Cardiac muscle cell (in vitro differentiated cells and primary cell): Measurements from ENCODE around the gene ACTR10. TPM values are rescaled to one million over a fixed set of nuclear protein-coding genes. Genes with fewer than 3 reads are reported as not detected.
A peak's percentile ranks its signal among the peaks of the same experiment; 100 is the strongest.

ENCODE experiments used
- DNase-seq, 2 donors: peaks; one replicate each; pipeline versions ENCODE4 v3.0.0 to v3.0.0-alpha.2; 2010 to 2017; ENCODE audit warnings: low read depth in 1 of 2, low spot score in 1 of 2
- H3K27ac ChIP-seq: fragments of 200-600 bp; sonication (generic); 2 replicates; pipeline ENCODE4 v1.5.1; 2016
- H3K27me3 ChIP-seq: fragments of 200-600 bp; sonication (generic); 2 replicates; pipeline ENCODE4 v1.6.0; 2016; ENCODE audit warnings: control low read depth
- H3K36me3 ChIP-seq: fragments of 200-600 bp; sonication (generic); 2 replicates; pipeline ENCODE4 v1.5.1; 2016; ENCODE audit warnings: control low read depth
- H3K4me1 ChIP-seq: fragments of 200-600 bp; sonication (generic); 2 replicates; pipeline ENCODE4 v1.8.1; 2017; ENCODE audit warnings: low read depth, mild to moderate bottlenecking, mixed run types
- H3K4me3 ChIP-seq: fragments of 200-600 bp; sonication (generic); 2 replicates; pipeline ENCODE4 v1.5.1; 2016; ENCODE audit warnings: mild to moderate bottlenecking
- H3K9me3 ChIP-seq: fragments of 200-600 bp; sonication (generic); 2 replicates; pipeline ENCODE4 v1.5.1; 2017; ENCODE audit warnings: low read depth, mild to moderate bottlenecking, control low read depth
- polyA plus RNA-seq: library from polyadenylated mRNA; unstranded; fragments of >200 nt; fragmentation: Nextera tagmentation; extraction: Ambion mirVana; gene quantifications from 2 replicates; pipeline ENCODE4 v1.2.1, GENCODE V29; 2016
- total RNA-seq: library from RNA; depleted of rRNA; stranded (reverse); fragments of >200 nt; gene quantifications from 2 replicates; pipeline ENCODE4 v1.2.3, GENCODE V29; 2016
- TF ChIP-seq, protein P1 (sequence below): IDR thresholded peaks from 2 replicates; pipeline ENCODE4 v1.5.1; 2012; ENCODE audit warnings: low read depth, mild to moderate bottlenecking, low read length

The ACTR10 gene
- total and polyA plus RNA-seq, 2 experiments from 2014 or later = 90.8 to 244 TPM

DNA sequence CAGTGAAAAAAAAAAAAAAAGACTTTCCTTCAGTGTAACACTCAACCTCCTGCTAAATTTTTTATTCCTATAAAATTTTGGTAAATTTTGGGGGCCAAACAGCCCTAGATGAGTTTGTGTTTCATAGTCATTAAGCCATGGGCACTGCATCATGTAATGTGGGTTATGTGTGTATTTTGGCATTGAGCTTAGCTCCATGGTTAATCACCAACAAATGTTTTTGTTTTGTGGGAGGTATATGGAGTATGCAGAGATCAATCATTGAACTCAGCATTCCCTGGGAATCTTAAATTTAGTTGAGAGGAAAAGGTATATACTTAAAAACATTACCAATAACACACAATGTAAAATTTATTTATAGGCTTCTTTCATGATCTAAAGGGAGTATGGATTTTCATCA, 39.4 kb upstream of the ACTR10 start:
- Histone ChIP-seq H3K4me1 (peaks cover 9% of the 10 kb centered on the region), H3K4me3 (no peak overlapping the region), H3K27ac (no peak overlapping the region), H3K36me3 (no peaks in the 10 kb centered on the region), H3K27me3 (no peaks in the 10 kb centered on the region), H3K9me3 (no peaks in the 10 kb centered on the region)
- no peak for DNase-seq
- TF ChIP-seq, protein P1, sequence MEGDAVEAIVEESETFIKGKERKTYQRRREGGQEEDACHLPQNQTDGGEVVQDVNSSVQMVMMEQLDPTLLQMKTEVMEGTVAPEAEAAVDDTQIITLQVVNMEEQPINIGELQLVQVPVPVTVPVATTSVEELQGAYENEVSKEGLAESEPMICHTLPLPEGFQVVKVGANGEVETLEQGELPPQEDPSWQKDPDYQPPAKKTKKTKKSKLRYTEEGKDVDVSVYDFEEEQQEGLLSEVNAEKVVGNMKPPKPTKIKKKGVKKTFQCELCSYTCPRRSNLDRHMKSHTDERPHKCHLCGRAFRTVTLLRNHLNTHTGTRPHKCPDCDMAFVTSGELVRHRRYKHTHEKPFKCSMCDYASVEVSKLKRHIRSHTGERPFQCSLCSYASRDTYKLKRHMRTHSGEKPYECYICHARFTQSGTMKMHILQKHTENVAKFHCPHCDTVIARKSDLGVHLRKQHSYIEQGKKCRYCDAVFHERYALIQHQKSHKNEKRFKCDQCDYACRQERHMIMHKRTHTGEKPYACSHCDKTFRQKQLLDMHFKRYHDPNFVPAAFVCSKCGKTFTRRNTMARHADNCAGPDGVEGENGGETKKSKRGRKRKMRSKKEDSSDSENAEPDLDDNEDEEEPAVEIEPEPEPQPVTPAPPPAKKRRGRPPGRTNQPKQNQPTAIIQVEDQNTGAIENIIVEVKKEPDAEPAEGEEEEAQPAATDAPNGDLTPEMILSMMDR = no peak

DNA sequence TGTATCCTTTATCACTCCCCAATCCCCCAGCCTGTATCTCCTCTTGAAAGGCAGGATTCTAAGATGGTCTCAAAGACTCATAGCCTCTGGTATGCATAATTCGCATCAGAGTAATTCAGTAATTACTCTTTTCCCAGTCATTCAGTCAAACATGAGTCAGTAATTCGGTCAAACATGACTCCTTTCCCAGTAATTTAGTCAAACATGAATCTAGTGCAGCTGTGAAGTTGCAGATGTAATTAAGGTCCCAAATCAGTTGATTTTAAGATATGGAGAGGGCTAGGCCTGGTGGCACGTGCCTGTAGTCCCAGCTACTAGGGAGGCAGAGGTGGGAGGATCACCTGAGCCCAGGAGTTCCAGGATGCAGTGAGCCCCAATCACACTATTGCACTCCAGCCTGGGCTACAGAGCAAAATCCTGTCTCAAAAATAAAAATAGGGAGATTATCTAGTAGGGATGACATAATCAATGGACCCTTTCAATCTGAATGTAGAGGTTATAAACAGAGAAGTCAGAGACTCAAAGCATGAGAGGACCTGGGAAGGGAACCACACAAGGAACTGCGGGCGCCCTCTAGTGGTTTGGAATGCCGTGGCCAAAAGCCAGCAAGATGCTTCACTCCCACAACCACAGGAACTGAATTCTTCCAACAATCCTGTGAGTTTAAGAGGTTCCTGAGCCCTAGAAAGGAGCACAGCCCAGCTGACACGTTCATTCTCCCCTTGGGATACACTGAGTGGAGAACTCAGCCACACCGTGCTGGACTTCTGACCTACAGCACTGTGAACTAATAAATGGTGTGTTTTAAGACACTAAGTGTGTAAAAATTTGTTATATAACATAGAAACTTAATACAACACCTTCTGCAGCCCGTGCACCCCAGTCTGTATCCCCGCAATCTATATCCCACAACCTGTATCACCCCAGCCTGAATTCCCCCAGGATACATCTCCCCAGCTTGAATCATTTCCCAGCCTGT, 33.7 kb upstream of the ACTR10 start:
- peak; percentile 89 to 92 for DNase-seq
- Histone ChIP-seq H3K27ac (no peak overlapping the region), H3K9me3 (no peaks in the 10 kb centered on the region), H3K4me3 (no peak overlapping the region), H3K4me1 (peaks cover 9% of the 10 kb centered on the region), H3K27me3 (no peaks in the 10 kb centered on the region), H3K36me3 (no peaks in the 10 kb centered on the region)
- TF ChIP-seq, protein P1 = peak; percentile 93

DNA sequence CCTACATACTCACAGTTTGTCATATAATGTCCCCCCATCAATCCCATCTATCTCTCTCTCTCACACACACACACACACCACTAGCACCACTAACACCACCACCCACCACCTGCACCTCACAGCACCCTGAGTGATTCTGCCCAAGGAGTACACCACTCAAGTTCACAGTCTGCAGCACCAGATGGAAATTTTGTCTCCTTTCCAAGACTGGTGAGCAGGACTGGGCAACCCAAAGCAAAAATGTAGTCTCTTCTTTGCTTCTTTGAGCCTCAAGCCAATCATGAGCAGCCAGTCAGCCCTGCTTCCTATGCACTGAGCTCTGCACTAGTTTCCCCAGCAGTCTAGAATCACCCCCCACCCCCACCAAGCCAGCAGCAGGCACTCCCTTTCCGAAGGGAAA, 32.9 kb upstream of the ACTR10 start:
- Histone ChIP-seq H3K9me3 (no peaks in the 10 kb centered on the region), H3K27me3 (no peaks in the 10 kb centered on the region), H3K36me3 (no peaks in the 10 kb centered on the region), H3K4me1 (peaks cover 9% of the 10 kb centered on the region), H3K27ac (no peak overlapping the region), H3K4me3 (no peak overlapping the region)
- no peak for DNase-seq
- TF ChIP-seq, protein P1 = no peak

DNA sequence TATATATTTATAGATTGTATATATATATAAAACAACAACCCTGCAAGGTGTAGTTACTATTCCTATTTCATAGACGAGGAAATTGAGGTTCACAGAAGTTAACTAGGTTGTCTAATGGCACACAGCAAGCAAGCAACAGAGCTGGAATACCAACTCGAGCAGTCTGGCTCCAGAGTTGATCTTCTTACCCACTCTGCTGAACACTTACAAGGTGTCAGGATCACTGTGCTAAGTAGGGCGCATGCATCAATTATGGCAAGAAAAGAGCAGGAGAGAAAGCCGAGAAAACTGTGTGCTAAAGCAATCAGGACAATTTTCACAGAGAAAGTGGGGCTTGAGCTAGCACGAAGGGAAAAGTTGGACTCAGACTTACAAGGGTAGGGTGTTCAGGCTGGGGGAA, 32.1 kb upstream of the ACTR10 start:
- no peak overlapping the region for H3K4me3 ChIP-seq
- peaks cover 9% of the 10 kb centered on the region for H3K4me1 ChIP-seq
- no peaks in the 10 kb centered on the region for H3K27me3 ChIP-seq
- TF ChIP-seq, protein P1 = no peak
- DNase-seq = no peak
- no peaks in the 10 kb centered on the region for H3K9me3 ChIP-seq
- no peak overlapping the region for H3K27ac ChIP-seq
- no peaks in the 10 kb centered on the region for H3K36me3 ChIP-seq

DNA sequence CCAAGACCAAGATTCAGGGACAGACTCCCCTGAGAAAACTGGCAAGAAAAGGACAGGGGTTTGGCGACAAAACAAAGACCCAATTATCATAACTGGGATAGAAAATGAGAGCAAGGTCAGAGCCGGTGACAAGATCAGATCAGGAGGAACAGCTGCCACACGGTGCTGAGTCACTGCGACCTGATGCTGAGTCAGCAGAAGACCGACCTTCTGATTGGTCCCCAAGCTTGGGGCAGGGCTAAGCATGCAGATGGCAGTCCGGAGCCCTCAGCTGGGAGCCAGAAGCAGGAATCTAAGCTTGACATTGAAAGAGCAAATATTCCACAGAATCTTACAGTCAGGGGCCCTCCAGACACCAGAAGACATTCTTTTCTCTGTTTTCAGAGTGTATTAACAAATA, 28.9 kb upstream of the ACTR10 start:
- peak; percentile 75 to 85 for DNase-seq
- no peaks in the 10 kb centered on the region for H3K4me1 ChIP-seq
- H3K9me3 ChIP-seq = no peaks in the 10 kb centered on the region
- no peaks in the 10 kb centered on the region for H3K36me3 ChIP-seq
- no peak overlapping the region for H3K27ac ChIP-seq
- H3K4me3 ChIP-seq = no peak overlapping the region
- H3K27me3 ChIP-seq = no peaks in the 10 kb centered on the region
- TF ChIP-seq, protein P1 = no peak
